NT2/D1 (cell line): Measurements from ENCODE around the gene LDHAL6B.

ENCODE experiments used
- SUZ12 ChIP-seq: IDR thresholded peaks from 2 replicates; pipeline ENCODE4 v1.6.1; 2011; ENCODE audit not compliant: insufficient read length, insufficient read depth; ENCODE audit errors: extremely low read depth
- YY1 ChIP-seq: IDR thresholded peaks from 2 replicates; pipeline ENCODE4 v1.6.1; 2011; ENCODE audit not compliant: insufficient read length, insufficient read depth
- ZNF274 ChIP-seq: IDR thresholded peaks from 2 replicates; pipeline ENCODE4 v1.6.1; 2011; ENCODE audit warnings: mild to moderate bottlenecking, low read depth, low read length

DNA sequence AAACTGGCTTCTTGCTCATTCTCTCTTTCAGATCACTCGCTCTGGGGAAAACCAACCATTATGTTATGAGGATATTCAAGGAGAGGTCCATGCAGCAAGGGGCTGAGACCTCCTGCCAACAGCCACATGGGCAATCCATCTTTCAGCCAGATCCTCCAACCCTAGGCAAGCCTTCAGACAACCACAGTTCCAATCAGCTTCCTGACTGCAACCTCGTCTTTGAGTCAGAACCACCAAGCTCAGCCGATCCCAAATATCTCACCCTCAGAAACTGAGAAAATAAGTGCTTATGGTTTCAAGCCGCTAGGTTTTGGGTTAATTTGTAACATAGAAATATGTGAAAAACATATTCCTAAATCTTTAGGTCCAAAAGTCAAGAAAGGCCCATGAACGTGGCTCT, 10.3 kb downstream of the LDHAL6B start:
- no peak for TF ChIP-seq ZNF274
- TF ChIP-seq YY1, result no peak
- no peak for TF ChIP-seq SUZ12
